VCaP (cell line): ENCODE measurements around the gene DKK3.

Source experiments
- H3K27ac ChIP-seq: fragments of 450-650 bp; 2 replicates; pipeline ENCODE4 v1.5.1; 2017
- TF ChIP-seq, protein P1 (sequence below): fragments of 450-650 bp; conservative IDR thresholded peaks from 2 replicates; pipeline ENCODE4 v1.5.1; 2017; ENCODE audit warnings: mild to moderate bottlenecking, moderate library complexity

DKK3 gene

GRCh38 chr11:11956006-11956405, 52.4 kb downstream of the DKK3 start:
- no peak overlapping the region for H3K27ac ChIP-seq
- TF ChIP-seq, protein P1, sequence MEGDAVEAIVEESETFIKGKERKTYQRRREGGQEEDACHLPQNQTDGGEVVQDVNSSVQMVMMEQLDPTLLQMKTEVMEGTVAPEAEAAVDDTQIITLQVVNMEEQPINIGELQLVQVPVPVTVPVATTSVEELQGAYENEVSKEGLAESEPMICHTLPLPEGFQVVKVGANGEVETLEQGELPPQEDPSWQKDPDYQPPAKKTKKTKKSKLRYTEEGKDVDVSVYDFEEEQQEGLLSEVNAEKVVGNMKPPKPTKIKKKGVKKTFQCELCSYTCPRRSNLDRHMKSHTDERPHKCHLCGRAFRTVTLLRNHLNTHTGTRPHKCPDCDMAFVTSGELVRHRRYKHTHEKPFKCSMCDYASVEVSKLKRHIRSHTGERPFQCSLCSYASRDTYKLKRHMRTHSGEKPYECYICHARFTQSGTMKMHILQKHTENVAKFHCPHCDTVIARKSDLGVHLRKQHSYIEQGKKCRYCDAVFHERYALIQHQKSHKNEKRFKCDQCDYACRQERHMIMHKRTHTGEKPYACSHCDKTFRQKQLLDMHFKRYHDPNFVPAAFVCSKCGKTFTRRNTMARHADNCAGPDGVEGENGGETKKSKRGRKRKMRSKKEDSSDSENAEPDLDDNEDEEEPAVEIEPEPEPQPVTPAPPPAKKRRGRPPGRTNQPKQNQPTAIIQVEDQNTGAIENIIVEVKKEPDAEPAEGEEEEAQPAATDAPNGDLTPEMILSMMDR: no peak

DNA sequence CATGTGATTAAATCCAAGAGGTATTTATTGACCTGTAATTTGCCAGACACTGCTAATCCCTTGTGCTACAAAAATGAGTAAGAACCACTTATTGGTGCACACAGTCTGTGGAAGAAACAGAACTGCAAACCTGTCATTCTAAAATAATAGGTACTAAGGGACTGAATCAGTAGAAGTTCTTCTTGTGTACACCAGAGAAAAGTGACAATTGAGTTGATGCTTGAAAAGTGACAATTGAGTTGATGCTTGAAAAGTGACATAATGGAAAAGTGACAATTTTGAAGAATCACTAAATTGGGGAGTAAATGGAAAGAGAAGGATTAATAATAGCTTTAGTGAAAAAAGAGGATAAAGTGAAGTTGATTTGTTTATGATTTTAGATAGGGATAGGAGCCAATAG, 56.4 kb downstream of the DKK3 start:
- TF ChIP-seq, protein P1: no peak
- no peak overlapping the region for H3K27ac ChIP-seq

DNA sequence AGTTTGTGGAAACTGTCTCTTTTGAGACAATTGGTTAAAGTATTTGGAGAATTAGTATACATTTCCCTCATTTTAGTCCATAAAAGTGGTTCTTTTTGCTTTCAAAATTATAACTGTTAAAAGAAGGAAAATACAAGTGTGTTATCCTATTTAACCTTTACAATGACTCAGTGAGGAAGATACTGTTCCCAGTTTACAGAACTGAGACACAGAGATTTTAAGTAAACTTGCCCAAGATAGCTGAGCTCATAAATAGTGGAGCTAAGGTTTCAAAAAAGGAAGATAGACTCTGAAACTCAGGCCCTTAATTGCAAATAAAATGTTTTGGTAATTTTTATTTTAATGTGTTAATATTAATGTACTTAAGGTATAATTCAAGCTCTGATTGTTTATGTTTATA, 58.9 kb downstream of the DKK3 start:
- TF ChIP-seq, protein P1: no peak
- no peak overlapping the region for H3K27ac ChIP-seq

DNA sequence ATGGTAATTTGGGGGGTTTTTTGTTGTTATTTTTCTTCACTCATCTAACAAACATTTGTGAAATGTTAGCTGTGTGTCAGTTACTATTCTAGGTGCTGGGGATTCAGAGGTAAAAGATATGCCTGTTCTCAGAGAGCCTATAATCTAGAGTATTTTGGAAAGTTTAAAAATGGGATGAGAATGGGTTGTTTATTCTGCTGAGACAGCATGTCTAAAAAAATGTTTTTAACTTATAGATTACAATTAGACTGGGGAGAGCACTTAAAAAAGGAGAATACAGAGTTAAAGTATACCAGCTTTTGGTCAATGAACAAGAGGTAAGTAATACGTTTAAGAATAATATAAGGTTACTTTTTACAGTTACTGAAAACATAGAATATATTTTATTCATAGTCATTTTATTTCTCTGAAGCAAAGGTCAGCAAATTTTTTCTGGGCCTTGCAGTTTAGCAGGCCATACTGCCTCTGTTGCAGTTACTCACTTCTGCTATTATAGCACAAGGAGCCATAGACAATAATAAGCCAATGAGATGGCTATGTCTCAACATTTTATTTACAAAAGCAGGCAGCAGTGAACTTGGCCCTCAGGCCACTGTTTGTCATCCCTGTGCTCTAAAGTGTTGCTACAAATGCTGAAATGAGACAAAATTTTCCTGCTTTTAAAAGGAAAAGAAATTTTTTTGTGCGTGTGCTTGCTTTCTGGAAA, 60.0 kb downstream of the DKK3 start:
- no peak overlapping the region for H3K27ac ChIP-seq

GRCh38 chr11:11947825-11948224, 60.6 kb downstream of the DKK3 start:
- H3K27ac ChIP-seq: no peak overlapping the region
- TF ChIP-seq, protein P1: no peak

More for the DNA sequence above, 60.0 kb downstream of the DKK3 start:
- TF ChIP-seq, protein P1: no peak

- TF ChIP-seq, protein P1: no peak
- H3K27ac ChIP-seq: no peak overlapping the region
These were observed 61.5 kb downstream of the DKK3 start for GRCh38 chr11:11946878-11947277.

- TF ChIP-seq, protein P1: no peak
- no peak overlapping the region for H3K27ac ChIP-seq
These were observed 62.2 kb downstream of the DKK3 start for GRCh38 chr11:11946180-11946579.
